GM18511 (cell line): ENCODE measurements around the gene TRIM43.
"Not testable (repeated sequence)": the region's sequence is repeated elsewhere in the genome, so short reads cannot be mapped to it uniquely, and the experiment has no call there.

Experiments
- ATAC-seq: cut with Tn5 transposase; IDR thresholded peaks from one replicate; pipeline ENCODE4 v1.9.1; 2021; ENCODE audit warnings: mild to moderate bottlenecking, moderate library complexity; ENCODE audit not compliant: unreplicated experiment

The TRIM43 gene

DNA sequence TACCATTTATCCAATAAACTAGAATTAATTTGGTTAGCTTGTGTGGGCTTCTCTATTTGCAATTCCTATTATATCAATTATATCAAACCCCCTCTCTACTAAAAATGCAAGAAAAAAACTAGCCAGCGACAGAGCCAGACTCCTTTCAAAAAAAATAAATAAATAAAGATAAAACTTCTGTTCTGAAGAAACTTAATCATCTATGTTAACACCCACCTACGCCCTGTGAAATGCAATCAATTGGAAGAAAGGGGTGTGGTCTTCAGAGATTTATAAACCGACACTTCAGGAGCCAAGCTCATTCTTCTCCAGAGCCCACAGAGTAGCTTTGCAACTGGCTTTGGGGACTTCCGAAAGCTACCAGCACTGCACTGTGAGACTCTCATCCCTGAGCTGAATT lies at the start of gene TRIM43:
TSS of gene TRIM43 (plus strand) at position 301 of the 400 bp plus-strand sequence. CDS start 2,023 bp downstream, outside the sequence.
- not testable (repeated sequence) for ATAC-seq

DNA sequence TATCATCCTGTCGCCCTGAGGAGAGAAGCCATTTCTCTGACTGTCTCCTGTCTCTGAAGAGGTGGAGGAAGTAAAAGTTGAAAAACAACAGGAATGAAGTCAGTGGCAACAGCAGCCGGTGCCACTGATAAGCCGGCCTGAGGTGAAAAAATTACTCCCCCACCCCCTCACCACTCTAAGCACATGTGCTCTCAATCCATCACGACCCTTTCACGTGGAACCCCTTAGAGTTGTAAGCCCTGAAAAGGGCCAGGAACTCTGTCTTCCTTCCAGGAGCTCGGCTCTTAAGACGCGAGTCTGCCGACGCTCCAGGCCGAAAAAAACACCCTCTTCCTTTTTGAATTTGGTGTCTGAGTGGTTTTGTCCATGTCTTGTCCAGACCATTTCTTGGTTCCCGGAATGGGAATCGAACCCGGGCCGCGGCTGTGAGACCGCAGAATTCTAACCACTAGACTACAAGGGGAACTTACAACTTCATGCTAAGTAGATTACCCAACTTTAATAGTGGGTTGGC lies 40.7 kb upstream of the TRIM43 start:
- no peak for ATAC-seq

DNA sequence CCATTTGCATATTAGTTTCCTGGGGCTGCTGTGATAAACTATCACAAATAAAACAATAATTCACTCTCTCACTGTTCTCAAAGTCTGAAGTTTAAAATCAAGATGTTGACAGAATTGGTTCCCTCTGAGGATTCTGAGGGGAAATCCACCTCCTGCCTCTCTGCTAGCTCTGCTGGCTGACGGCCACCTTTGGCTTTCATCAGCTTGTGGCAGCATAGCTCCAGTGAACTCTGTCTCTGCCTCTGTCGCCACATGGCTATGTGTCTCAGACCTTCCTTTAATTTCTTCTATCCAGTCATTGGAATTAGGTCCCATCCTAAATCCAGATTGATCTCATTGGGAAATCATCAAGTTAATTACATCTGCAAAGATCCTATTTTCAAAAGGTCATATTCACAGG lies 38.9 kb upstream of the TRIM43 start:
- no peak for ATAC-seq

DNA sequence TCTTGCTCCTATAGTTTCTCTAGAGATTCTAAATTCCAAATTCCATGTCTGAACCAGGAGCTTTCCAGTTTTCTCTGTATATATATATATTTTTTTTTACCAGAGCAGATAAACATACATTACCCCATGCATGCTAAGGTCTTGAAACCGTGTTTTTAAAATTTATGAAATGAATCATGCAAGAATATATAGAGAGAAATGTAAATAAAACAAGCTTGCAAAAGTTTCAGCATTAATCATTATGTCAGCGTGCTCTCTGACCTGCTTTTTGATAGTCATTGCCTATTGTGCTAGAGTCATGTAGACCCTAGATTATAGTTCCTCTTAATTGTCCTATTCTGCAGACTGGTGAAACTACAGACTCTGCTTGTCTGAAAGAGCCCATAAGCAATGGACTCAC lies 22.6 kb upstream of the TRIM43 start:
- ATAC-seq: no peak

DNA sequence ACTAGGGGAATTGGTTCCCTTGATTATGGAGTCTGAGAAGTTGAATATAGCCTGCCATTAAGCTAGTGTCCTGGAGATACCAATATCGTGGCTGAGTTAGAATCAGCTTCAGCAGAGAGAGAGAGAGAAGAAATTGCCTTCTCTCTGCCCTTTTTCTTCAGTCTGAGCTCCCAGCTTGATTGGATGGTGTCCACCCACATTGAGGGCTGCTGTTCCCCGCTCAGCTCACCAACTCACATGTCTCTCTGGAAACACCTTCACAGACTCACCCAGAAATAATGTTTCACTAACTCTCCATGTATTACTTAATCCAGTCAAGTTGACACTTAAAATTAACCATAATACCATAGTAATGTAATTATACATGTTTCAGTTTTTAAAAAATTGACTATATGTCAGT lies 17.9 kb upstream of the TRIM43 start:
- ATAC-seq: no peak

- no peak for ATAC-seq
Observed at GRCh38 chr2:95574506-95574905, 17.3 kb upstream of the TRIM43 start.

DNA sequence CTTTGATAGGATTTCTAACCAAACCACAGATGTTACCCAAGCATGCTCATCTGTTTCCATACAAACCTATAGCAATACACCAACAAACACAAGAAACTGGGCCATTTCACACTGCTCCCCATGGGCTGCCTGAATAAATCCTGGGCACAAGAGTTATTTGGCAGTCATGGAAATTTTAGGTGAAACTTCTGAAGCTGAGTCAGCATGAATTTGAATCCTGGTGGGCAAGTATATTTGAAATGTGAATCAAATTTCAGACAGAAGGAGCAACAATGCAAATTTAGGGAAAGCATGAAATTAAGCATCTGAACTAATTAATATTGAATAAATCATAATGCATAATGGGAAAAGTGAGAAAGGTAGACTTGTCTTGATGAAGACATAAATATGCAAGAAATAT lies 15.9 kb upstream of the TRIM43 start:
- no peak for ATAC-seq

DNA sequence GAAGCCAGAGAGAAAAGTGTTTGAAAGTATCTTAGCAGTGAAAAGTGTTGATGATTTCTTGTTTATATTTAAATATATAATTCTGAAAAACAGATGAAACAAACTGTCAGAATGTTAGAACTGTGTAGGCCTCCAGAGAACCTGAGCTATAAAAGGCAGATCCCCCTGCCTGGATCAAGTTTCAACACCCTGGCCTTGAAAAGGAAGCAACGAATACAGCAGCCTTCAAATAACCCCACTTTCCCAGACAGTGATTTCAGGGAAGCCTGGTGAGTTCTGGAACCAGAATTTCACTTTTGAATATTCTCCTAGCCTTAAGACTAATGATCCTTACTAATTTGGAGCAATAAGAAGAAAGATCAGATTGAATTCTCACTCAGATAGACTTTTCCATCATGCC lies 13.3 kb upstream of the TRIM43 start:
- ATAC-seq: no peak

DNA sequence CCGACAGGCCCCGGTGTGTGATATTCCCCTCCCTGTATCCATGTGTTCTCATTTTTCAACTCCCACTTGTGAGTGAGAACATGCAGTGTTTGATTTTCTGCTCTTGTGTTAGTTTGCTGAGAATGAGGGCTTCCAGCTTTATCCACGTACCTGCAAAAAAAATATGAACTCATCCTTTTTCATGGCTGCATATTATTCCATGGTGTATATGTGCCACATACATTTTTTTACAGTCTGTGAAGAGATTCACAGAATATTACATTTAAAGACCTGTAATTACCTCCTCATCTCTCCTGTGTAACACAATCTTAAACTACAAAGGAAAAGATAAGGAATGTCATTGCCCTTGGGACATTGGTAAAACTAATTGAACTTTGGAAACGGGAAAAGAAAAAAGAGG lies 8.3 kb upstream of the TRIM43 start:
- not testable (repeated sequence) for ATAC-seq

DNA sequence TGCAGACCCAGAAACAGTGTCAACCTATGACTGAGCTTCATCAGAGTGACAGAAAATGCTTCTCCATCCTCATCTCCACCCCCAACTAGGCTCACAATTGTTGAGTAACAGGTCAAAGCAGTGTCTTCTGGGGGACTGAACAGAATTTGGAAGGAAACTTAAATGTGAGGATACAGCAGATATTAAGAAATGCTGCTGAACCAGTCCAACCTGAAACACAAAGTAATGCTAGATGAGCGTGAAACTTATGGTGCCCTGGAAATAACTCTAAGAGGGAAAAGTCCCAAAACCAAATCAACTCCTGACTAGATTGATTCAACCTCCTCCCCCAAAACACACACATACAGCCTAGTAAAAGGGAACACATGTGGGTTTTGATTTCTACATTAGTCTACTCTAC lies 7.5 kb upstream of the TRIM43 start:
- ATAC-seq: not testable (repeated sequence)

DNA sequence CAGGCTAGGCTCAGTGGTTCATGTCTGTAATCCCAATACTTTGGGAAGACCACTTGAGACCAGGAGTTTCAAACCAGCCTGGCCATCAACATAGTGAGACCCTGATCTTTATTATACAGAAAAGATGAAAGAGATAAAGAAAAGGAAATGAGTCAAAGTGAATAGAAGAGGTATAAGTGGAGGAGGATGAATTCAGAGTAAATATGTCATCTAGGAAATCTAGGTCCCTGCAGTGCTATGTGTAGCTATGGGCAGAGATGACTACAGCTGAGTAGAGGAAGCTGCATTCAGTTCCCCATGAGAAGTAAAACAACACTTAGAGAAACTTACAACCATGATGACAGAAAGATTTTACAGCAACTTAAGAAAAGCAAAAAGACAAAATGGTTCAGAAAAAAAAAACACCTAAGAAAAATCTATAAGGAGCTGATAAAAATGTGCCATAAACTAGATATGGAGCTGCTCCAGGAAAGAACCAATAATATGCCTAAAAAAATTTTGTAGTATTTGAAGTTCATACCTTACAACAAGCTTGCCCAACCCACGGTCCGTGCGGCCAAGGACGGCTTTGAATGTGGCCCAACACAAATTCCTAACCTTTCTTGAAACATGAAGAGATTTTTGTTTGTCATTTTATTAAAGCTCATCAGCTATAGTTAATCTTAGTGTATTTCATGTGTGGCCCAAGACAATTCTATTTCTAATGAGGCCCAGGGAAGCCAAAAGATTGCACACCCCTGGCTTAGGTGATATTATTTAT lies 1.8 kb upstream of the TRIM43 start:
- ATAC-seq: not testable (repeated sequence)

GRCh38 chr2:95592973-95593372 lies 1.2 kb downstream of the TRIM43 start:
- ATAC-seq: not testable (repeated sequence)

DNA sequence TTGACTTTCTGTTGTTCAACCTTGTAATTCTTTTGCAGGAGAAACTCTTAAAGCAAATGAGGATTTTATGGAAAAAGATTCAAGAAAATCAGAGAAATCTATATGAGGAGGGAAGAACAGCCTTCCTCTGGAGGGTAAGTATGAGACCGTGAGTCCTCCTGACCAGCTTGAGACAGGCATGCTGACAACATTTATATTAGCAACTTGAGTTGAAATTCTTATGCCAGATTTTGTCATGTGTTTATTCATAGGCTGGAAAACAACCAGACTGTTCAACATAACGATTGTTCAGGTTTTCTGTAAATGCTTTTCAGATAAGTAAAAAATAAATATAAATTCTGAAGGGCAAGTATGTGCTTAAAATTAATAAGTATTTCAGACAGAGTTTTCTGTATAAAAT lies 3.2 kb downstream of the TRIM43 start:
- ATAC-seq: not testable (repeated sequence)

- ATAC-seq: not testable (repeated sequence)
Observed at GRCh38 chr2:95601301-95601700, 9.5 kb downstream of the TRIM43 start.

GRCh38 chr2:95602146-95602545 lies 10.3 kb downstream of the TRIM43 start:
- ATAC-seq: not testable (repeated sequence)

DNA sequence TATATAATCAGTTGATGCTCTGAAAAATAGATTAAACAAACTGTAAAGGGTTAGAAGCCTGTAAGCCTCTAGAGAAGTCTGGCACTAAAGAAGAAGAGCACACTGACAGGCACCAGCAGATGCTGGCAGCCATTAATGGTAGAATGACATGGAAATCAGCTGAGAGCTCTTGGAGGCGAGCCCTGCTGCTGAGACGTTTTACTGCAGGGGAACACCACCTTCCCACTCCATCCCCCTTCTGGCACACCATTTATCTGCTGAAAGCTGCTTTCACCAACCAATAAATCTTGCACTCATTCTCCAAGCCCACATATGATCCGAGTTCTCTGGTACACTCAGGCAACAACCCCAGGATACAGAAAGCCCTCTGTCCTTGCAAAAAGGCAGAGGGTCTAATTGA lies 16.6 kb downstream of the TRIM43 start:
- not testable (repeated sequence) for ATAC-seq

DNA sequence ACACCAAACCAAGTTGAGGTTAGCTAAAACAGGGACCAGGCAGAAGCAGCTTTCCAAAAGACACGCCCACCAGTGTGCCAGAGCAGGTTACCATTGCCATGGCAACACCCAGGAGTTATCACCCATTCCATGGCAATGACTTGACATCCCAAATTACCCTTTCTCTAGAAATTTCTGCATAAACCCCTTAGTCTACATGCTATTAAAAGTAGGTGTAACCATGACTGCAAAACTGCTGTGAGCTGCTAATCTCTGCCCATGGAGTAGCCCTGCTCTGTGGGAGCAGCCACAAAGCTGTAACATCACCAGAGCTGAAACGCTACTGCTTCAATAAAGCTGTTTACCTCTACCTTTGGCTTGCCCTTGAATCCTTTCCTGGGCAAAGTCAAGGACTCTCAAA lies 18.0 kb downstream of the TRIM43 start:
- ATAC-seq: not testable (repeated sequence)

GRCh38 chr2:95613048-95613447 lies 21.2 kb downstream of the TRIM43 start:
- ATAC-seq: not testable (repeated sequence)

- not testable (repeated sequence) for ATAC-seq
Observed at GRCh38 chr2:95622728-95623127, 30.9 kb downstream of the TRIM43 start.

DNA sequence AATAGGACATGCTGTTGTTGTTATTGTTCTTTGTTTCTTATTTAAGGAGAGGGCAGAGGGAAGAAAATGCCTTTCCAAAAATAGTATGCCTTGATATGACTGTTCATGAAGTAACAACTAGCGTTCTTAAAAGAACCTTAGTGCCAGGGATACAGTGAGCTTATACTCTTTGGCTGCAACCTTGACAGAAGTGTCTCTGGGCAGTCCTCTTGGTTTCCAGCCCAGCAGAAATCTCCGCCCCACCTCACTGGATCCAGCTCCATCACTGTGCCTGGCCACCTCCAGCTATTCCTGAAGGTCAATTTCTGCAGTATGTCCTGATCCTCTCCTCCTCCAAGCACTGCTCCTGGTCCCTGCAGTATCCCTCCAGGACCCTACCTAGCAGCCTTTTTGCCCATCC lies 39.2 kb downstream of the TRIM43 start:
- not testable (repeated sequence) for ATAC-seq

GRCh38 chr2:95633626-95634259 lies 41.9 kb downstream of the TRIM43 start:
- ATAC-seq: not testable (repeated sequence)
